Astrocyte of the spinal cord (primary cell): ENCODE results near the gene PODN.

ENCODE experiments used
- DNase-seq: peaks from one replicate; pipeline ENCODE4 v3.0.0; 2011; ENCODE audit warnings: low read depth, low spot score
- H3K4me3 ChIP-seq: 2 replicates; pipeline ENCODE4 v1.5.1; 2011; ENCODE audit warnings: low read depth, mild to moderate bottlenecking, low read length, moderate library complexity
- in situ Hi-C: cut with HindIII; loops from 2 replicates; pipeline ENCODE4 v1.10.0; 2017; ENCODE audit warnings: low sequenced_read_pairs
- TF ChIP-seq, protein P1 (sequence below): IDR thresholded peaks from 2 replicates; pipeline ENCODE4 v1.5.1; 2012; ENCODE audit warnings: low read depth, mild to moderate bottlenecking, low read length, inconsistent platforms

Gene PODN

GRCh38 chr1:53062708-53063591 lies 937 bp downstream of the PODN start:
- H3K4me3 ChIP-seq: peak overlapping the region; percentile 51
- in situ Hi-C loops: no loop called here
- TF ChIP-seq, protein P1, sequence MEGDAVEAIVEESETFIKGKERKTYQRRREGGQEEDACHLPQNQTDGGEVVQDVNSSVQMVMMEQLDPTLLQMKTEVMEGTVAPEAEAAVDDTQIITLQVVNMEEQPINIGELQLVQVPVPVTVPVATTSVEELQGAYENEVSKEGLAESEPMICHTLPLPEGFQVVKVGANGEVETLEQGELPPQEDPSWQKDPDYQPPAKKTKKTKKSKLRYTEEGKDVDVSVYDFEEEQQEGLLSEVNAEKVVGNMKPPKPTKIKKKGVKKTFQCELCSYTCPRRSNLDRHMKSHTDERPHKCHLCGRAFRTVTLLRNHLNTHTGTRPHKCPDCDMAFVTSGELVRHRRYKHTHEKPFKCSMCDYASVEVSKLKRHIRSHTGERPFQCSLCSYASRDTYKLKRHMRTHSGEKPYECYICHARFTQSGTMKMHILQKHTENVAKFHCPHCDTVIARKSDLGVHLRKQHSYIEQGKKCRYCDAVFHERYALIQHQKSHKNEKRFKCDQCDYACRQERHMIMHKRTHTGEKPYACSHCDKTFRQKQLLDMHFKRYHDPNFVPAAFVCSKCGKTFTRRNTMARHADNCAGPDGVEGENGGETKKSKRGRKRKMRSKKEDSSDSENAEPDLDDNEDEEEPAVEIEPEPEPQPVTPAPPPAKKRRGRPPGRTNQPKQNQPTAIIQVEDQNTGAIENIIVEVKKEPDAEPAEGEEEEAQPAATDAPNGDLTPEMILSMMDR: no peak
- DNase-seq: no peak

DNA sequence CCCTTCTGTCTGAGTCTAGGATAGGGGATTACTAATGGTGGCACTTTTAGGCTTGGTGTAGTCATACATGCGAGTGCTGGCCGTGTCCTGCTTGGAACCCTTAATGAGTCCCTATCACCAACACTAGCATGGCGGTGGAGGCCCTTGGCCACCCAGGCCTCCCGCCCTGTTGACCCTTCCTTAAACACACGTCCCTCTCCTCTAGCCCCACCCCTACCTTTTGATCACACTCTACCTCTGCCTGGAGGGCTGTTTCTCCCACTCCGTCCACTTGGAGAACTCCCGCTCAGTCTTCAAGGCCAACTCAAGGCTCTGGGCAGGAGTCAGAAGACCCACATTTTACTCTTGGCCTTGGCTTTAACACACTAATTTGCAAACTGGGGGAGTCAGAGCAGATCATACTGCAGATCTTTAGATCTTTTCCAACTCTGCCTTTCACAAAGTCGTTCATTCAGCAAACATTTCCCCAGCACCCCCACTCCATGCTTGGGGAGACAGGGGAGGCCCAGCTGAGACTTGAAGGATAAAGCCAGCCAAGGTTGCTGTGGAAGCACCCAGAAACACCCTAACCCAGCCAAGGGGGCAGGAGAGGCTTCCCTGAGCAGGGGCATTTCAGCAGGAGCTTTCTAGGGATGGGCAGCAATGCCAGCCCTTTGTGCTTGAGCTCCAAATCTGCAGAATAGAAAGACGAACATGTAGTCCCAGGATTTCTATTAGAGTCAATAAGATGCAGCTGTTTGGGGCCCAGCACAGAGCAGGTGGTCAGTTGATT lies 1.9 kb downstream of the PODN start:
- DNase-seq: no peak
- in situ Hi-C loops: no loop called here

GRCh38 chr1:53065391-53065790 lies 3.4 kb downstream of the PODN start:
- in situ Hi-C loops: no loop called here
- no peak for DNase-seq
- no peak overlapping the region for H3K4me3 ChIP-seq
- TF ChIP-seq, protein P1: no peak

More for the DNA sequence above, 1.9 kb downstream of the PODN start:
- H3K4me3 ChIP-seq: no peak overlapping the region
- TF ChIP-seq, protein P1: no peak

DNA sequence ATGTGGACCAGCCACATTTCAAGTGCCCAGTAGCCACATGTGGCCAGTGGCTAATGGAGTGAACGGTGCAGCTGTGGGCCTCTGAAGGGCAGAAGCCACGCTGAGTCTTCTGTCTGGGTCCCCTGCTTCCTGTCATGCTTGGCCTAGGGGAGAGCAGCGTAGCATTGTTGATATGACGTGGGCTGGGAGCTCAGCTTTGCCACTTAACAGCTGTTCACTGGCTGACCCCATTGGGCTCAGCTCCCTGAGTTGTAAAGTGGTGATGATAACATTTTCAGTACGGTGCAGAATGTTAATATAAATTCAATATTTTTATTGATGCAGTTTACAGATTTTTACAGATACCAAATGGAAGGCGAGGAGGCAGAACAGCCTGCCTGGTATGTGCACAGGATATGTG lies 4.5 kb downstream of the PODN start:
- DNase-seq: no peak
- no peak overlapping the region for H3K4me3 ChIP-seq
- TF ChIP-seq, protein P1: no peak
- in situ Hi-C loops: no loop called here

- no peak for DNase-seq
- TF ChIP-seq, protein P1: no peak
- H3K4me3 ChIP-seq: no peak overlapping the region
- in situ Hi-C loops: no loop called here
These were observed 5.1 kb downstream of the PODN start for GRCh38 chr1:53066891-53067738.

DNA sequence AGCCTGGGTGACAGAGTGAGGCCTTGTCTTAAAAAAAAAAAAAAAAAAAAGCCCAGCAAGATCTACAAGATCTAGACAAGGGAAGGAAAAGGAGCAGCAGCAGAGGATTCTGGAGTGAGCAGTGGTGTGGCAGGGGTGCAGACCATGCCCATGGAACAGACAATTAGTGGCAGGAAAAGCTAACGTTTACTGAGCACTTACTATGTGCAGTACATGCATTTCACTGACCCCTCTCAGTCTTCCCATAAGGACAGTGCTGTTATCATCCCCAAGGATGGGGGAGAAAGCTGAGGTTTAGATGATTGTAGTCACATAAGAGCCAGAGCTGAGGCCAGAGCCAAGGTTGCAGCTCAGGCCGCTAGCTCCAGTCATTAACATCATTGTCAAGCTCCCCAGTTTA lies 5.9 kb downstream of the PODN start:
- in situ Hi-C loops: no loop called here
- DNase-seq: no peak
- TF ChIP-seq, protein P1: no peak
- no peak overlapping the region for H3K4me3 ChIP-seq
